ENCODE data around the gene CYYR1. TPM values are rescaled to one million over a fixed set of nuclear protein-coding genes. Genes with fewer than 3 reads are reported as not detected.

Gene CYYR1
- total RNA-seq (10 to 100 TPM; 20.4 to 29.0 TPM), polyA plus RNA-seq (ENCODE audit: insufficient read length in 6 of 6) (10 to 100 TPM; 68.8 to 88.0 (median 80.2) TPM)
- long read RNA-seq, donor 1, transcript CYYR1-201 (4 exons, 3,101 nt): major isoform, 31 of 107 reads
- long read RNA-seq, donor 1, partial matches to known transcripts: 54 of 107 reads
- long read RNA-seq, donor 1, other reads (novel, unspliced or antisense): 20 of 107 reads
- long read RNA-seq, donor 2, transcript CYYR1-201 (4 exons, 3,101 nt): major isoform, 25 of 79 reads
- long read RNA-seq, donor 2, partial matches to known transcripts: 39 of 79 reads
- long read RNA-seq, donor 2, other reads (novel, unspliced or antisense): 14 of 79 reads
- long read RNA-seq, donor 3, transcript CYYR1-201 (4 exons, 3,101 nt): major isoform, 21 of 45 reads
- long read RNA-seq, donor 3, partial matches to known transcripts: 13 of 45 reads
- long read RNA-seq, donor 3, other reads (novel, unspliced or antisense): 11 of 45 reads
- long read RNA-seq, donor 4, transcript CYYR1-201 (4 exons, 3,101 nt): major isoform, 10 of 17 reads
- long read RNA-seq, donor 4, partial matches to known transcripts: 1 of 17 reads
- long read RNA-seq, donor 4, other reads (novel, unspliced or antisense): 6 of 17 reads
- long read RNA-seq, donor 5, transcript CYYR1-201 (4 exons, 3,101 nt): major isoform, 24 of 68 reads
- long read RNA-seq, donor 5, partial matches to known transcripts: 29 of 68 reads
- long read RNA-seq, donor 5, other reads (novel, unspliced or antisense): 14 of 68 reads
- long read RNA-seq, donor 6, transcript CYYR1-201 (4 exons, 3,101 nt): major isoform, 22 of 58 reads
- long read RNA-seq, donor 6, partial matches to known transcripts: 22 of 58 reads
- long read RNA-seq, donor 6, other reads (novel, unspliced or antisense): 14 of 58 reads
- long read RNA-seq, donor 7, transcript CYYR1-201 (4 exons, 3,101 nt): major isoform, 18 of 63 reads
- long read RNA-seq, donor 7, partial matches to known transcripts: 28 of 63 reads
- long read RNA-seq, donor 7, other reads (novel, unspliced or antisense): 17 of 63 reads
- long read RNA-seq, donor 8, transcript CYYR1-201 (4 exons, 3,101 nt): major isoform, 23 of 84 reads
- long read RNA-seq, donor 8, partial matches to known transcripts: 39 of 84 reads
- long read RNA-seq, donor 8, other reads (novel, unspliced or antisense): 22 of 84 reads
- long read RNA-seq, donor 9: 0 reads
- long read RNA-seq, donor 10, transcript CYYR1-201 (4 exons, 3,101 nt): major isoform, 7 of 17 reads
- long read RNA-seq, donor 10, partial matches to known transcripts: 2 of 17 reads
- long read RNA-seq, donor 10, other reads (novel, unspliced or antisense): 7 of 17 reads
- long read RNA-seq, donor 11, partial matches to known transcripts: 0 of 3 reads
- long read RNA-seq, donor 11, other reads (novel, unspliced or antisense): 0 of 3 reads
- long read RNA-seq, donor 12, transcript CYYR1-201 (4 exons, 3,101 nt): major isoform, 18 of 59 reads
- long read RNA-seq, donor 12, partial matches to known transcripts: 33 of 59 reads
- long read RNA-seq, donor 12, other reads (novel, unspliced or antisense): 8 of 59 reads

- Histone ChIP-seq H3K27ac (peak within 1 kb of the TSS; percentile 58 to 79), H3K27me3 (peaks cover 8 to 12% of the 10 kb centered on the region in 2 donors), H3K9me3 (no peaks in the 10 kb centered on the region), H3K4me1 (no peaks in the 10 kb centered on the region), H3K4me3 (peak within 1 kb of the TSS; percentile 34 to 52), H3K36me3 (no peaks in the 10 kb centered on the region)
- ATAC-seq (peak; percentile 69), DNase-seq (peak; percentile 36 to 86 (median 74))
- intact Hi-C loops (cut with DNase I): no loop called here
- no peak for TF ChIP-seq CTCF (IDR thresholded peaks at IDR 0.05)
These were observed at the start of gene CYYR1 for GRCh38 chr21:26572702-26573381. Gene CYYR1, minus strand, starts transcription at chr21:26573286. Its CDS starts 346 bp downstream, at chr21:26572940.

GRCh38 chr21:26617176-26617575, 44.1 kb upstream of the CYYR1 start:
- intact Hi-C loops (cut with DNase I): no loop called here
- H3K27me3 ChIP-seq: no peaks in the 10 kb centered on the region
- no peak overlapping the region for H3K27ac ChIP-seq
- DNase-seq (no peak), ATAC-seq (no peak)
- H3K9me3 ChIP-seq: no peaks in the 10 kb centered on the region
- no peaks in the 10 kb centered on the region for H3K4me1 ChIP-seq
- no peaks in the 10 kb centered on the region for H3K36me3 ChIP-seq
- no peak overlapping the region for H3K4me3 ChIP-seq
- no peak for TF ChIP-seq CTCF (IDR thresholded peaks at IDR 0.05)

- no peak for TF ChIP-seq CTCF (IDR thresholded peaks at IDR 0.05)
- Histone ChIP-seq H3K27ac (no peak overlapping the region), H3K4me1 (no peaks in the 10 kb centered on the region), H3K36me3 (no peaks in the 10 kb centered on the region), H3K9me3 (peaks cover 0 to 5% of the 10 kb centered on the region in 2 donors), H3K4me3 (no peak overlapping the region), H3K27me3 (no peaks in the 10 kb centered on the region)
- intact Hi-C loops (cut with DNase I): no loop called here
- ATAC-seq (no peak), DNase-seq (no peak)
These were observed 41.2 kb upstream of the CYYR1 start for GRCh38 chr21:26614251-26614650.

- no peaks in the 10 kb centered on the region for H3K9me3 ChIP-seq
- no peak overlapping the region for H3K4me3 ChIP-seq
- H3K4me1 ChIP-seq: no peaks in the 10 kb centered on the region
- intact Hi-C loops (cut with DNase I): no loop called here
- H3K36me3 ChIP-seq: no peaks in the 10 kb centered on the region
- no peak for ATAC-seq
- TF ChIP-seq CTCF (IDR thresholded peaks at IDR 0.05): no peak
- no peak overlapping the region for H3K27ac ChIP-seq
- H3K27me3 ChIP-seq: no peaks in the 10 kb centered on the region
- no peak for DNase-seq
These were observed 26.2 kb upstream of the CYYR1 start for GRCh38 chr21:26599261-26599660.
